ENCODE data around the gene ZNF655. TPM values are rescaled to one million over a fixed set of nuclear protein-coding genes. Genes with fewer than 3 reads are reported as not detected.

Gene ZNF655
- total and polyA plus RNA-seq, 2 experiments from 2014 or later, result 20.6 to 55.8 TPM

GRCh38 chr7:99618726-99619125 lies 60.3 kb downstream of the ZNF655 start:
- H3K4me3 Mint-ChIP-seq, result peak overlapping the region; percentile 93; the same call in 2 of the 3 replicates
- Histone ChIP-seq H3K36me3 (ENCODE audit: insufficient read depth) (peaks cover 12% of the 10 kb centered on the region), H3K9me2 (ENCODE audit: insufficient read depth) (no peaks in the 10 kb centered on the region), H3K27ac (ENCODE audit: low read depth) (no peak overlapping the region), H3K4me2 (no peak overlapping the region), H3K4me3 (no peak overlapping the region), H3K4me1 (ENCODE audit: insufficient read depth) (peaks cover 5% of the 10 kb centered on the region; the same call in 1 of the 2 replicates), H2AFZ (no peak overlapping the region), H3K27me3 (ENCODE audit: insufficient read depth) (no peaks in the 10 kb centered on the region), H4K20me1 (replicated peaks; ENCODE audit: insufficient read depth) (no peaks in the 10 kb centered on the region; the same call in 1 of the 2 replicates), H3F3A (replicated peaks; ENCODE audit: low read depth) (no peaks in the 10 kb centered on the region), H3K79me2 (replicated peaks; ENCODE audit: insufficient read depth) (peaks cover 20% of the 10 kb centered on the region)
- no peak overlapping the region for H3K27ac Mint-ChIP-seq
- H3K27me3 Mint-ChIP-seq (ENCODE audit: insufficient read depth, low read depth, poor library complexity), result peaks cover 14% of the 10 kb centered on the region
- DNase-seq (ENCODE audit: low spot score), result no peak
- peaks cover 58% of the 10 kb centered on the region for H3K36me3 Mint-ChIP-seq (ENCODE audit: low read depth)
- H3K4me1 Mint-ChIP-seq, result peaks cover 9% of the 10 kb centered on the region
- ATAC-seq, result no peak
- no peaks in the 10 kb centered on the region for H3K9me3 Mint-ChIP-seq
- no peak for TF ChIP-seq JUNB (IDR thresholded peaks at IDR 0.05; ENCODE audit: unreplicated experiment)
- no peak for TF ChIP-seq EZH2phosphoT487 (IDR thresholded peaks at IDR 0.05; ENCODE audit: unreplicated experiment)
- TF ChIP-seq ZNF114 (CRISPR knock-in tag; IDR thresholded peaks at IDR 0.05), result no peak
- no peak for TF ChIP-seq REST (IDR thresholded peaks at IDR 0.05; ENCODE audit: unreplicated experiment)
- no peak for TF ChIP-seq EZH2 (IDR thresholded peaks at IDR 0.05; ENCODE audit: low read depth, unreplicated experiment)
- no peak for TF ChIP-seq POLR2AphosphoS5 (IDR thresholded peaks at IDR 0.05; ENCODE audit: low read depth)
- no peak for TF ChIP-seq CREB1 (CRISPR knock-in tag; IDR thresholded peaks at IDR 0.05; ENCODE audit: low read depth)
- TF ChIP-seq CTCF (conservative IDR thresholded peaks at IDR 0.05; ENCODE audit: low read depth in 2 of 2), result no peak
- TF ChIP-seq ZNF331 (CRISPR knock-in tag; IDR thresholded peaks at IDR 0.05; ENCODE audit: low read depth), result no peak
- TF ChIP-seq NANOG (IDR thresholded peaks at IDR 0.05; ENCODE audit: borderline replicate concordance), result no peak
- TF ChIP-seq ETS1 (IDR thresholded peaks at IDR 0.05), result no peak
- TF ChIP-seq, protein P1, sequence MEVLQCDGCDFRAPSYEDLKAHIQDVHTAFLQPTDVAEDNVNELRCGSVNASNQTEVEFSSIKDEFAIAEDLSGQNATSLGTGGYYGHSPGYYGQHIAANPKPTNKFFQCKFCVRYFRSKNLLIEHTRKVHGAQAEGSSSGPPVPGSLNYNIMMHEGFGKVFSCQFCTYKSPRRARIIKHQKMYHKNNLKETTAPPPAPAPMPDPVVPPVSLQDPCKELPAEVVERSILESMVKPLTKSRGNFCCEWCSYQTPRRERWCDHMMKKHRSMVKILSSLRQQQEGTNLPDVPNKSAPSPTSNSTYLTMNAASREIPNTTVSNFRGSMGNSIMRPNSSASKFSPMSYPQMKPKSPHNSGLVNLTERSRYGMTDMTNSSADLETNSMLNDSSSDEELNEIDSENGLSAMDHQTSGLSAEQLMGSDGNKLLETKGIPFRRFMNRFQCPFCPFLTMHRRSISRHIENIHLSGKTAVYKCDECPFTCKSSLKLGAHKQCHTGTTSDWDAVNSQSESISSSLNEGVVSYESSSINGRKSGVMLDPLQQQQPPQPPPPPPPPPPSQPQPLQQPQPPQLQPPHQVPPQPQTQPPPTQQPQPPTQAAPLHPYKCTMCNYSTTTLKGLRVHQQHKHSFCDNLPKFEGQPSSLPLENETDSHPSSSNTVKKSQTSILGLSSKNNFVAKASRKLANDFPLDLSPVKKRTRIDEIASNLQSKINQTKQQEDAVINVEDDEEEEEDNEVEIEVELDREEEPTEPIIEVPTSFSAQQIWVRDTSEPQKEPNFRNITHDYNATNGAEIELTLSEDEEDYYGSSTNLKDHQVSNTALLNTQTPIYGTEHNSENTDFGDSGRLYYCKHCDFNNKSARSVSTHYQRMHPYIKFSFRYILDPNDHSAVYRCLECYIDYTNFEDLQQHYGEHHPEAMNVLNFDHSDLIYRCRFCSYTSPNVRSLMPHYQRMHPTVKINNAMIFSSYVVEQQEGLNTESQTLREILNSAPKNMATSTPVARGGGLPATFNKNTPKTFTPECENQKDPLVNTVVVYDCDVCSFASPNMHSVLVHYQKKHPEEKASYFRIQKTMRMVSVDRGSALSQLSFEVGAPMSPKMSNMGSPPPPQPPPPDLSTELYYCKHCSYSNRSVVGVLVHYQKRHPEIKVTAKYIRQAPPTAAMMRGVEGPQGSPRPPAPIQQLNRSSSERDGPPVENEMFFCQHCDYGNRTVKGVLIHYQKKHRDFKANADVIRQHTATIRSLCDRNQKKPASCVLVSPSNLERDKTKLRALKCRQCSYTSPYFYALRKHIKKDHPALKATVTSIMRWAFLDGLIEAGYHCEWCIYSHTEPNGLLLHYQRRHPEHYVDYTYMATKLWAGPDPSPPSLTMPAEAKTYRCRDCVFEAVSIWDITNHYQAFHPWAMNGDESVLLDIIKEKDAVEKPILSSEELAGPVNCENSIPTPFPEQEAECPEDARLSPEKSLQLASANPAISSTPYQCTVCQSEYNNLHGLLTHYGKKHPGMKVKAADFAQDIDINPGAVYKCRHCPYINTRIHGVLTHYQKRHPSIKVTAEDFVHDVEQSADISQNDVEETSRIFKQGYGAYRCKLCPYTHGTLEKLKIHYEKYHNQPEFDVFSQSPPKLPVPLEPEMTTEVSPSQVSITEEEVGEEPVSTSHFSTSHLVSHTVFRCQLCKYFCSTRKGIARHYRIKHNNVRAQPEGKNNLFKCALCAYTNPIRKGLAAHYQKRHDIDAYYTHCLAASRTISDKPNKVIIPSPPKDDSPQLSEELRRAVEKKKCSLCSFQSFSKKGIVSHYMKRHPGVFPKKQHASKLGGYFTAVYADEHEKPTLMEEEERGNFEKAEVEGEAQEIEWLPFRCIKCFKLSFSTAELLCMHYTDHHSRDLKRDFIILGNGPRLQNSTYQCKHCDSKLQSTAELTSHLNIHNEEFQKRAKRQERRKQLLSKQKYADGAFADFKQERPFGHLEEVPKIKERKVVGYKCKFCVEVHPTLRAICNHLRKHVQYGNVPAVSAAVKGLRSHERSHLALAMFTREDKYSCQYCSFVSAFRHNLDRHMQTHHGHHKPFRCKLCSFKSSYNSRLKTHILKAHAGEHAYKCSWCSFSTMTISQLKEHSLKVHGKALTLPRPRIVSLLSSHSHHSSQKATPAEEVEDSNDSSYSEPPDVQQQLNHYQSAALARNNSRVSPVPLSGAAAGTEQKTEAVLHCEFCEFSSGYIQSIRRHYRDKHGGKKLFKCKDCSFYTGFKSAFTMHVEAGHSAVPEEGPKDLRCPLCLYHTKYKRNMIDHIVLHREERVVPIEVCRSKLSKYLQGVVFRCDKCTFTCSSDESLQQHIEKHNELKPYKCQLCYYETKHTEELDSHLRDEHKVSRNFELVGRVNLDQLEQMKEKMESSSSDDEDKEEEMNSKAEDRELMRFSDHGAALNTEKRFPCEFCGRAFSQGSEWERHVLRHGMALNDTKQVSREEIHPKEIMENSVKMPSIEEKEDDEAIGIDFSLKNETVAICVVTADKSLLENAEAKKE (CRISPR knock-in tag; IDR thresholded peaks at IDR 0.05), result no peak

Measured in GM23338 (cell line).